Lung (tissue), 12 donors: ENCODE results near the gene ZNF765. TPM values are rescaled to one million over a fixed set of nuclear protein-coding genes. Genes with fewer than 3 reads are reported as not detected.

Experiments
- ATAC-seq: fragments of 200-7000 bp; cut with Tn5 transposase; one replicate; pipeline ENCODE4 v1.9.1; 2020; ENCODE audit warnings: moderate number of reproducible peaks; ENCODE audit not compliant: insufficient read depth, low FRiP score
- DNase-seq, 3 donors: peaks; one replicate each; pipeline ENCODE4 v3.0.0-alpha.2; 2013 to 2017
- H3K27ac ChIP-seq, 2 donors: one replicate each; pipeline ENCODE4 v1.5.1; 2013; ENCODE audit warnings: mild to moderate bottlenecking in 2 of 2, moderate library complexity in 2 of 2, control low read depth in 1 of 2, inconsistent platforms in 1 of 2, low read depth in 1 of 2, low read length in 1 of 2
- H3K27me3 ChIP-seq, 3 donors: one replicate each; pipeline ENCODE4 v1.5.1; 2013; ENCODE audit warnings: low read length in 2 of 3; ENCODE audit not compliant: control insufficient read depth in 3 of 3, insufficient read depth in 3 of 3
- H3K36me3 ChIP-seq, 4 donors: one replicate each; pipeline ENCODE4 v1.5.1; 2013; ENCODE audit warnings: low read length in 4 of 4, mild to moderate bottlenecking in 1 of 4, moderate library complexity in 1 of 4; ENCODE audit not compliant: control insufficient read depth in 4 of 4, insufficient read depth in 4 of 4
- H3K4me1 ChIP-seq, 5 donors: one replicate each; pipeline ENCODE4 v1.5.1; 2013; ENCODE audit warnings: low read length in 5 of 5, mild to moderate bottlenecking in 2 of 5, moderate library complexity in 1 of 5; ENCODE audit not compliant: control insufficient read depth in 5 of 5, insufficient read depth in 5 of 5
- H3K4me3 ChIP-seq: one replicate; pipeline ENCODE4 v1.5.1; 2013; ENCODE audit warnings: mild to moderate bottlenecking, control low read depth, moderate library complexity
- H3K9ac ChIP-seq, 2 donors: one replicate each; pipeline ENCODE4 v1.5.1; 2013; ENCODE audit warnings: low read length in 2 of 2, control low read depth in 1 of 2; ENCODE audit not compliant: insufficient read depth in 1 of 2
- H3K9me3 ChIP-seq, 4 donors: one replicate each; pipeline ENCODE4 v1.5.1; 2013; ENCODE audit warnings: low read length in 3 of 4, mild to moderate bottlenecking in 1 of 4, moderate library complexity in 1 of 4; ENCODE audit not compliant: control insufficient read depth in 4 of 4, insufficient read depth in 3 of 4
- CTCF ChIP-seq: IDR thresholded peaks from 2 replicates; pipeline ENCODE4 v1.5.1; 2012; ENCODE audit warnings: mild to moderate bottlenecking; ENCODE audit errors: control extremely low read depth, extremely low read depth
- WGBS, 2 donors: extraction: QIAGEN DNeasy Blood & Tissue Kit; methylation state at CpG; one replicate each; pipeline ENCODE4 v1.1.7; 2013; 5-methylcytosine and 5-hydroxymethylcytosine counted together
- polyA plus RNA-seq, 2 donors: library from polyadenylated mRNA; stranded (reverse); fragments of 200-250 nt; gene quantifications; one replicate each; pipeline ENCODE4 v1.2.1, GENCODE V29; 2013
- total RNA-seq, 2 donors: library from RNA; depleted of rRNA in 1 of 2; stranded (reverse); fragments of >200 nt in 1 of 2; gene quantifications; one replicate each; pipeline ENCODE4 v1.2.1, GENCODE V29; 2014 to 2021
- donor health status: control.
- donor health status: control.
- donor health status: Bipolar disorder and iron deficiency.
- donor health status: healthy.
- donor health status: DM: yes; HTN: yes; CAD: no.

Gene ZNF765
- total and polyA plus RNA-seq, 4 donors = 3.6 to 11.3 (median 6.4) TPM

GRCh38 chr19:53365134-53365898, 29.6 kb upstream of the ZNF765 start, which contains the start of gene ZNF525:
Gene ZNF525, plus strand, starts transcription at chr19:53365705. Its CDS starts 6,577 bp downstream, at chr19:53372282.
- DNase-seq = peak; percentile 83 to 92 (median 88)
- Histone ChIP-seq H3K9ac (peak within 1 kb of the TSS; percentile 25 to 58), H3K27me3 (no peaks in the 10 kb centered on the region), H3K9me3 (no peaks in the 10 kb centered on the region), H3K4me3 (peak within 1 kb of the TSS; percentile 66), H3K27ac (peak within 1 kb of the TSS; percentile 77 to 82), H3K4me1 (peaks cover 0 to 10% (median 0%) of the 10 kb centered on the region in 5 donors), H3K36me3 (no peaks in the 10 kb centered on the region)
- TF ChIP-seq CTCF = no peak
- WGBS, 2 donors = 1% methylated on average over 45 of the region's 45 CpGs
- peak; percentile 100 for ATAC-seq

DNA sequence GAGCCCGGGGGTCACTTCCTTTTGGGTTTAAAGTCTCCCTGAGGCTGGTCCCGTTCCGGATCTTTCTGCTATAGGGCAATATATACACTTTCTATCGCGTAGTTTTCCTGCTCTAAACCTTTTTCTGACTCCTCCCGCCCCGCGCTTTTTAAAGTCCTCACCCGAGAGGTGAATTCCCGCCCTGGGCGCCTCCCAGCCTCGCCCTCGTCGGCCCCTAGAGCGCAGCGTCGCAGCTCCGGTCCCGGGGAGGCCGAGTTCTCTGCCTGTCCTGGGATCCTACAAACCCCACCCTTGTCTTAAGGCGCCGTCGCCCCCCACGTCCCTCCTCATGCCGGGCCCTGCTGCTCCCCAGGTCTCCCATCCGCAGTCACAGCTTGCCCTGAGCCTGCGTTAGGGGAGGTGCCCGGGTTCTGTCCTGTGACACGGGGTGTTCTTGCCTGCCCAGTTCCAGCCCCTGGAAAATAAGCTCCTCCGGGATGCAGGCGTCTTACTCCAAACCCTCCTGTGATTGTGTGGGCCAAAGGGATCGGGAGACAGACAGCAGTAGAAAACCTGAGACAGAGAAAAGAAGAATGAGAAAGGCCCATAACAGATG, 29.0 kb upstream of the ZNF765 start:
- Histone ChIP-seq H3K9me3 (peaks cover 0 to 3% (median 0%) of the 10 kb centered on the region in 4 donors), H3K27ac (peak overlapping the region; percentile 40 to 82), H3K9ac (peak overlapping the region; percentile 25 to 58), H3K36me3 (peaks cover 0 to 1% (median 0%) of the 10 kb centered on the region in 4 donors), H3K27me3 (no peaks in the 10 kb centered on the region), H3K4me3 (peak overlapping the region; percentile 66), H3K4me1 (peaks cover 0 to 10% (median 0%) of the 10 kb centered on the region in 5 donors)
- WGBS, 2 donors = 0 to 1% methylated on average over 23 to 29 of the region's 32 CpGs
- peak in 1 of 3 donors; percentile 26 for DNase-seq
- ATAC-seq = no peak
- TF ChIP-seq CTCF = no peak

DNA sequence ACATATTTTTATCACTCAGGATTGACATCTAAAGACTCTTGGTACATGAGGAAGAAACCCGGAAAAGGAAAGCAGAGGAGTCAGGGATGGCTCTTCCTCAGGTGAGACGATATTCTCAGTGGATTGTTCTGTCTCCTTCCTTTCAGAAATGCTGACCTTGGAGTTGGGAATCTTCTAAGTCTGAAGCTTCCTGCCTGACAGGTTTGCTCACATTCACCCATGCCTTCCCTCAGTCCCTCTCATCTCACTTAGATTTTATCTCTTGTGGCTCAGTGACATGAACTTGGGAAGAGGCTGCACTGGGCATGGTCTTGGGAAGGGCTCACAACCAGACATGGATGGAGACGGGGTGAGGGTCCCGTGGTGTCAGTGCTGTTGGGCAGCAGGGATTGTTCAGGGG, 22.8 kb upstream of the ZNF765 start:
- DNase-seq = no peak
- H3K9ac ChIP-seq = no peak overlapping the region
- no peak for ATAC-seq
- peaks cover 0 to 2% (median 0%) of the 10 kb centered on the region in 5 donors for H3K4me1 ChIP-seq
- H3K36me3 ChIP-seq = peaks cover 0 to 13% (median 4%) of the 10 kb centered on the region in 4 donors
- no peaks in the 10 kb centered on the region for H3K27me3 ChIP-seq
- H3K27ac ChIP-seq = no peak overlapping the region
- peaks cover 0 to 12% (median 0%) of the 10 kb centered on the region in 4 donors for H3K9me3 ChIP-seq
- whole genome bisulfite sequencing, 2 donors = 88 to 97% methylated on average over 4 of the region's 4 CpGs
- H3K4me3 ChIP-seq = no peak overlapping the region
- TF ChIP-seq CTCF = no peak
